Measurements from ENCODE around the gene TAAR1.

DNA sequence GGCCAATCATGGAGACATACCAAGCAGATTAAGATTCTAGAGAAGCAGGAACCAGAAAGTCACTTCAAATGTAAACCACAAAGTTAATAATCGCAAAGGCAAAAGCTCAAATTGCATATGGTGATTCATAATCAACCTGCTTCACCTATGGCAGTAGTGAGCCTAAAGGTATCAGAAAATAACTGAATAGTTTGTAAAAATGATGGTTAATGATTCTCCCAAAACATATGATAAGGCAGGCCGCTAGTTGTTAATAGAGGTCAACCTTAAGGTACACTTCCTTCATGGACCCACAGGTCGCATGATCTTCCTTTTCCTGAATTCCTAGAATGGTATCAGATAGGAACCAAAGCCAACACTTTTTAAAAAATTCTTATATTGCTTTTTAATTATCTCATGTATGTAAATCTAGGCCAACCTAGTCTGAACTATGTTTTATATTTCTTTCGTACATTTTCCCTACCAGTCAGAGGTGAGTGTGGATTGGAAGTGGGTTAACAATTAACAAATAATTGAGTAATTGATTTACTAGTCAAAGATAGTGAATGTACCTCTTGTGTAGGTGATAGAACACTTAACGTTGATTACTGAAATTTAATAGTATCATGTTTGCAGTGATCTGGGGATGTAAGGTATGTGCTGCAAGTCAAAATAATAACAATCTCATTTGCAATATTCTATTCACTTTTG, 51.3 kb downstream of the TAAR1 start:
- TF ChIP-seq EZH2 (IDR thresholded peaks at IDR 0.05; ENCODE audit: borderline replicate concordance, low read length) (no peak), CTCF (IDR thresholded peaks at IDR 0.05; ENCODE audit: low read length) (no peak)

Data from OCI-LY1 (cell line).